ENCODE measurements around the gene TMEM205. TPM values are rescaled to one million over a fixed set of nuclear protein-coding genes. Genes with fewer than 3 reads are reported as not detected.

The TMEM205 gene
- total RNA-seq, 2 experiments from 2014 or later = 39.9 to 58.9 TPM

- CTCF ChIA-PET (ENCODE audit: unreplicated experiment) = no interaction called here
- Histone ChIP-seq H4K20me1 (ENCODE audit: insufficient read depth, low read length) (no peaks in the 10 kb centered on the region), H3K9me2 (ENCODE audit: insufficient read depth, low read length) (no peaks in the 10 kb centered on the region), H3K79me2 (ENCODE audit: insufficient read depth, low read depth, low read length) (no peaks in the 10 kb centered on the region), H2AFZ (ENCODE audit: low read length) (no peak overlapping the region), H3K27ac (ENCODE audit: low read depth, low read length, poor library complexity, severe bottlenecking) (no peak overlapping the region), H3K36me3 (ENCODE audit: insufficient read depth, low read length) (no peaks in the 10 kb centered on the region), H3K4me2 (ENCODE audit: low read length) (no peak overlapping the region), H3K4me1 (ENCODE audit: insufficient read depth, low read length, poor library complexity, severe bottlenecking) (no peaks in the 10 kb centered on the region), H3K4me3 (ENCODE audit: low read depth, low read length, poor library complexity, severe bottlenecking) (no peak overlapping the region), H3K9me3 (ENCODE audit: low read length) (no peaks in the 10 kb centered on the region)
- intact Hi-C loops (cut with micrococcal nuclease; ENCODE audit: unreplicated experiment) = no loop called here
- DNase-seq (ENCODE audit: low spot score) = no peak
- TF ChIP-seq, protein P1, sequence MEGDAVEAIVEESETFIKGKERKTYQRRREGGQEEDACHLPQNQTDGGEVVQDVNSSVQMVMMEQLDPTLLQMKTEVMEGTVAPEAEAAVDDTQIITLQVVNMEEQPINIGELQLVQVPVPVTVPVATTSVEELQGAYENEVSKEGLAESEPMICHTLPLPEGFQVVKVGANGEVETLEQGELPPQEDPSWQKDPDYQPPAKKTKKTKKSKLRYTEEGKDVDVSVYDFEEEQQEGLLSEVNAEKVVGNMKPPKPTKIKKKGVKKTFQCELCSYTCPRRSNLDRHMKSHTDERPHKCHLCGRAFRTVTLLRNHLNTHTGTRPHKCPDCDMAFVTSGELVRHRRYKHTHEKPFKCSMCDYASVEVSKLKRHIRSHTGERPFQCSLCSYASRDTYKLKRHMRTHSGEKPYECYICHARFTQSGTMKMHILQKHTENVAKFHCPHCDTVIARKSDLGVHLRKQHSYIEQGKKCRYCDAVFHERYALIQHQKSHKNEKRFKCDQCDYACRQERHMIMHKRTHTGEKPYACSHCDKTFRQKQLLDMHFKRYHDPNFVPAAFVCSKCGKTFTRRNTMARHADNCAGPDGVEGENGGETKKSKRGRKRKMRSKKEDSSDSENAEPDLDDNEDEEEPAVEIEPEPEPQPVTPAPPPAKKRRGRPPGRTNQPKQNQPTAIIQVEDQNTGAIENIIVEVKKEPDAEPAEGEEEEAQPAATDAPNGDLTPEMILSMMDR (conservative IDR thresholded peaks at IDR 0.05; ENCODE audit: low read length) = no peak
- no peak for TF ChIP-seq EZH2phosphoT487 (IDR thresholded peaks at IDR 0.05; ENCODE audit: borderline replicate concordance, low read depth, low read length)
- POLR2A ChIA-PET = interaction anchor here (1.1 kb wide), 1 partner anchor 33 kb away, joined by 3 read pairs; no protein-coding TSS in a partner anchor
- no TSS peak for BruUV-seq (replicated peaks)
Measured at GRCh38 chr19:11304936-11305335, 41.1 kb downstream of the TMEM205 start.

GRCh38 chr19:11300811-11301120 is 45.3 kb downstream of the TMEM205 start:
- intact Hi-C loops (cut with micrococcal nuclease; ENCODE audit: unreplicated experiment) = no loop called here
- DNase-seq (ENCODE audit: low spot score) = no peak
- H3K36me3 ChIP-seq (ENCODE audit: insufficient read depth, low read length) = no peaks in the 10 kb centered on the region
- H3K4me3 ChIP-seq (ENCODE audit: low read depth, low read length, poor library complexity, severe bottlenecking) = no peak overlapping the region
- BruUV-seq (replicated peaks) = no TSS peak
- no peaks in the 10 kb centered on the region for H4K20me1 ChIP-seq (ENCODE audit: insufficient read depth, low read length)
- no peak overlapping the region for H3K27ac ChIP-seq (ENCODE audit: low read depth, low read length, poor library complexity, severe bottlenecking)
- ChIA-PET POLR2A (no interaction called here), CTCF (ENCODE audit: unreplicated experiment) (no interaction called here)
- no peak overlapping the region for H2AFZ ChIP-seq (ENCODE audit: low read length)
- no peaks in the 10 kb centered on the region for H3K9me2 ChIP-seq (ENCODE audit: insufficient read depth, low read length)
- H3K79me2 ChIP-seq (ENCODE audit: insufficient read depth, low read depth, low read length) = no peaks in the 10 kb centered on the region
- TF ChIP-seq, protein P1 (conservative IDR thresholded peaks at IDR 0.05; ENCODE audit: low read length) = no peak
- TF ChIP-seq EZH2phosphoT487 (IDR thresholded peaks at IDR 0.05; ENCODE audit: borderline replicate concordance, low read depth, low read length) = no peak
- H3K9me3 ChIP-seq (ENCODE audit: low read length) = no peaks in the 10 kb centered on the region
- no peaks in the 10 kb centered on the region for H3K4me1 ChIP-seq (ENCODE audit: insufficient read depth, low read length, poor library complexity, severe bottlenecking)
- no peak overlapping the region for H3K4me2 ChIP-seq (ENCODE audit: low read length)

DNA sequence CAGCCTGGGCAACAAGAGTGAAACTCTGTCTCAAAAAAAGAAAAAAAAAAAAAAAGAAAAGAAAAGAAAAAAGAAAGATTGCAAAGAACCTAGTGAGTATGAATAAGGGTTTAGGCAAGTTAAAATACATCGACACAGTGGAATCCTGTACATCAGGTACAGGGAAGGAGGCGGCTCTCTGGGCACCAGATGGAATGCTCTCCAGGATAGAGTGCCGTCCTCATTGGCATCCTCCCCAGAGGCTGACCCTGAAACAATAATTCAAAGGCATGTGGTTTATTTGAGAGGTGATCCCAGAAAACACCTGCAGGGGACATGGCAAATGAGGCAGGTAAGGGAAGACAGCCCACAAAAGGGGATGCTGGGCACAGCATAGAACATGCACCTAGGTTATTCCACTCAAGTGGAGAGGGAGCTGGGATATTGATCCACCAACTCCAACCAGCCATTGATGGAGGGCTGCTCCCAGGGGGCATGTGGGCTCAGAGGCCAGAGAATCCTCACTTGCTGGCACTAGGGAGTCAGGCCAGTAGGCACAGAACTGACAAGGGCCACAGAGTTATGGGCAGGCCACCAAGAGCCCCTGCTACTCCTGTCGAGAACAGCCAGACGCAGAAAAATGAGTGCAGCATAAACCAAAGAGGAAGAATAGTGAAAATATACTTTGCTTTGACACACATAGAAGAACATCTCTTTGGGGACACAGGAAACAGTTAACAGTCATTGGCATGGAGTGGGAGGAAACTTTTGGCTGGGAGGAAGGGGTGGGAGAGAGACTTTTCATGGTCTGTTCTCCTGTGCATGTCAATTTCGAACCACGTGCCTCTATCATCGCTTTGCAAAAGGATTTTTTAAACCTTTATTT is 45.9 kb downstream of the TMEM205 start:
- Histone ChIP-seq H3K36me3 (ENCODE audit: insufficient read depth, low read length) (no peaks in the 10 kb centered on the region), H3K4me3 (ENCODE audit: low read depth, low read length, poor library complexity, severe bottlenecking) (no peak overlapping the region), H3K27ac (ENCODE audit: low read depth, low read length, poor library complexity, severe bottlenecking) (no peak overlapping the region), H2AFZ (ENCODE audit: low read length) (no peak overlapping the region), H3K4me1 (ENCODE audit: insufficient read depth, low read length, poor library complexity, severe bottlenecking) (no peaks in the 10 kb centered on the region), H3K9me2 (ENCODE audit: insufficient read depth, low read length) (no peaks in the 10 kb centered on the region), H4K20me1 (ENCODE audit: insufficient read depth, low read length) (no peaks in the 10 kb centered on the region), H3K9me3 (ENCODE audit: low read length) (no peaks in the 10 kb centered on the region), H3K79me2 (ENCODE audit: insufficient read depth, low read depth, low read length) (no peaks in the 10 kb centered on the region), H3K4me2 (ENCODE audit: low read length) (no peak overlapping the region)
- DNase-seq (ENCODE audit: low spot score) = no peak
- intact Hi-C loops (cut with micrococcal nuclease; ENCODE audit: unreplicated experiment) = no loop called here
- no TSS peak for BruUV-seq (replicated peaks)
- ChIA-PET CTCF (ENCODE audit: unreplicated experiment) (no interaction called here), POLR2A (no interaction called here)
- no peak for TF ChIP-seq EZH2phosphoT487 (IDR thresholded peaks at IDR 0.05; ENCODE audit: borderline replicate concordance, low read depth, low read length)
- TF ChIP-seq, protein P1 (conservative IDR thresholded peaks at IDR 0.05; ENCODE audit: low read length) = no peak
